ENCODE data around the gene CD180.

Gene CD180

GRCh38 chr5:67222243-67223025 is 25.8 kb upstream of the CD180 start:
- no peak for TF ChIP-seq CTCF (IDR thresholded peaks at IDR 0.05; ENCODE audit: low read depth, low read length)
- no peak for DNase-seq (ENCODE audit: extremely low read depth, low read depth)

- no peak for TF ChIP-seq CTCF (IDR thresholded peaks at IDR 0.05; ENCODE audit: low read depth, low read length)
- DNase-seq (ENCODE audit: extremely low read depth, low read depth): no peak
Observed at GRCh38 chr5:67221487-67222242, 25.1 kb upstream of the CD180 start.

- TF ChIP-seq CTCF (IDR thresholded peaks at IDR 0.05; ENCODE audit: low read depth, low read length): no peak
- DNase-seq (ENCODE audit: extremely low read depth, low read depth): no peak
Observed at GRCh38 chr5:67216564-67216963, 20.0 kb upstream of the CD180 start.

GRCh38 chr5:67215519-67216471 is 19.2 kb upstream of the CD180 start:
- no peak for DNase-seq (ENCODE audit: extremely low read depth, low read depth)

GRCh38 chr5:67214707-67215447 is 18.3 kb upstream of the CD180 start:
- no peak for TF ChIP-seq CTCF (IDR thresholded peaks at IDR 0.05; ENCODE audit: low read depth, low read length)
- DNase-seq (ENCODE audit: extremely low read depth, low read depth): no peak

More at GRCh38 chr5:67215519-67216471, 19.2 kb upstream of the CD180 start:
- TF ChIP-seq CTCF (IDR thresholded peaks at IDR 0.05; ENCODE audit: low read depth, low read length): no peak

- DNase-seq (ENCODE audit: extremely low read depth, low read depth): no peak
- TF ChIP-seq CTCF (IDR thresholded peaks at IDR 0.05; ENCODE audit: low read depth, low read length): no peak
Observed at GRCh38 chr5:67214036-67214435, 17.4 kb upstream of the CD180 start.

Data from AG09319 (cell line).